ENCODE data around the gene VPS35L.
"Not testable (repeated sequence)": the region's sequence is repeated elsewhere in the genome, so short reads cannot be mapped to it uniquely, and the experiment has no call there.

The VPS35L gene

GRCh38 chr16:19649980-19650379 is 94.5 kb downstream of the VPS35L start:
- DNase-seq (ENCODE audit: low read depth in 3 of 3) = no peak

GRCh38 chr16:19654147-19654546 is 98.6 kb downstream of the VPS35L start:
- DNase-seq (ENCODE audit: low read depth in 3 of 3) = no peak

GRCh38 chr16:19655242-19655777 is 99.8 kb downstream of the VPS35L start:
- DNase-seq (ENCODE audit: low read depth in 3 of 3) = no peak

GRCh38 chr16:19657831-19658230 is 102.3 kb downstream of the VPS35L start:
- DNase-seq (ENCODE audit: low read depth in 3 of 3) = no peak

- no peak for DNase-seq (ENCODE audit: low read depth in 3 of 3)
These were observed 104.1 kb downstream of the VPS35L start for GRCh38 chr16:19659554-19659953.

GRCh38 chr16:19660432-19660831 is 104.9 kb downstream of the VPS35L start:
- no peak for DNase-seq (ENCODE audit: low read depth in 3 of 3)

GRCh38 chr16:19662351-19662750 is 106.8 kb downstream of the VPS35L start:
- DNase-seq (ENCODE audit: low read depth in 3 of 3) = no peak

GRCh38 chr16:19664166-19664565 is 108.7 kb downstream of the VPS35L start:
- DNase-seq (ENCODE audit: low read depth in 3 of 3) = no peak

- not testable (repeated sequence) for DNase-seq (ENCODE audit: low read depth in 3 of 3)
These were observed 109.8 kb downstream of the VPS35L start for GRCh38 chr16:19665313-19665712.

GRCh38 chr16:19666477-19666876 is 111.0 kb downstream of the VPS35L start:
- no peak for DNase-seq (ENCODE audit: low read depth in 3 of 3)

- DNase-seq (ENCODE audit: low read depth in 3 of 3) = no peak
These were observed 116.9 kb downstream of the VPS35L start for GRCh38 chr16:19672378-19672777.

- DNase-seq (ENCODE audit: low read depth in 3 of 3) = no peak
These were observed 119.0 kb downstream of the VPS35L start for GRCh38 chr16:19674485-19674884.

GRCh38 chr16:19677402-19677801 is 121.9 kb downstream of the VPS35L start:
- DNase-seq (ENCODE audit: low read depth in 3 of 3) = no peak

GRCh38 chr16:19678804-19679203 is 123.3 kb downstream of the VPS35L start:
- DNase-seq (ENCODE audit: low read depth in 3 of 3) = no peak

GRCh38 chr16:19679281-19679680 is 123.8 kb downstream of the VPS35L start:
- DNase-seq (ENCODE audit: low read depth in 3 of 3) = not testable (repeated sequence)

GRCh38 chr16:19680881-19681340 is 125.4 kb downstream of the VPS35L start:
- no peak for DNase-seq (ENCODE audit: low read depth in 3 of 3)

- DNase-seq (ENCODE audit: low read depth in 3 of 3) = no peak
These were observed 126.1 kb downstream of the VPS35L start for GRCh38 chr16:19681637-19682036.

GRCh38 chr16:19683453-19684236 is 128.1 kb downstream of the VPS35L start:
- DNase-seq (ENCODE audit: low read depth in 3 of 3) = no peak

GRCh38 chr16:19685176-19685575 is 129.7 kb downstream of the VPS35L start:
- no peak for DNase-seq (ENCODE audit: low read depth in 3 of 3)

- no peak for DNase-seq (ENCODE audit: low read depth in 3 of 3)
These were observed 131.8 kb downstream of the VPS35L start for GRCh38 chr16:19687279-19687678.

GRCh38 chr16:19688396-19689024 is 133.0 kb downstream of the VPS35L start:
- no peak for DNase-seq (ENCODE audit: low read depth in 3 of 3)

- DNase-seq (ENCODE audit: low read depth in 3 of 3) = no peak
These were observed 133.8 kb downstream of the VPS35L start for GRCh38 chr16:19689342-19689741.

GRCh38 chr16:19690196-19690595 is 134.7 kb downstream of the VPS35L start:
- no peak for DNase-seq (ENCODE audit: low read depth in 3 of 3)
